Panc1 (cell line): ENCODE results near the gene CMIP.

ENCODE experiments used
- POLR2AphosphoS5 ChIP-seq: IDR thresholded peaks from 2 replicates; pipeline ENCODE4 v1.6.1; 2012; ENCODE audit warnings: mild to moderate bottlenecking, low read depth, low read length, moderate library complexity
- TCF7L2 ChIP-seq: IDR thresholded peaks from 2 replicates; pipeline ENCODE4 v1.6.1; 2011; ENCODE audit warnings: mild to moderate bottlenecking, low read depth, low read length, inconsistent platforms
- TF ChIP-seq, protein P1 (sequence below): fragments of 450-650 bp; IDR thresholded peaks from 2 replicates; pipeline ENCODE4 v1.5.1; 2017; ENCODE audit warnings: mild to moderate bottlenecking

DNA sequence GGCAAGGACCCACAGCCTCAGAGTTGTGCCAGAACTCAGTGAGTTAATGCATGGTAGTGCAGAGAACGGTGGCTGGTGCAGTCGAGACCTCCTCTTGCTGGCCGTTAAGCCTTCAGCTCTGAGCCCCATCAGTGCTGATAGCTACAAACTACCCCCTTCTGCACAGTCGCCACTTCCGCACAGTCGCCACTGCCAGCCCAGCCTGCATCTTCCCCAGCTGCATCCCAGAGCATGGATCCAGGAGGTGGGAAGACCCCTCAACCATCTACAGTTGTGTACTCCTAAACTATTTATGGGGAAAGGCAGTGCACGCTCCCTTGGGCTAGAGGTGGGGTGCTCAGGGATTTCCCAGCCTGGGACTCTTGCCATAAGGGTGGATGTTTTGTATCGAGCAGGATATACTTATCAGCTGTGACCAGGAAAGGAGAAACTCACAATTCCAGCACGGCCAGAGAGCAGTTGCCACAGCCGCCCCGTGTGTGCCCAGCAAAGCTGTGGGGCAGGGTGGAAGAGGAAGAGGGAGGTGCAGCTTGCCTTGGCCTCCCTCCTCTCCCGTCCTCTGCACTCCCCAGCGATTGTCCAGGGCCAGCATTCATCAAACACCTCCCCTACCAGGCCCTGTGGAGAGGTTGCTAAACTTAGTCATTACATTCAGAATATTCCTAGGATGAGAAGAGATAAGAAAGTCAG is 49.5 kb upstream of the CMIP start:
- TF ChIP-seq POLR2AphosphoS5 (no peak), TCF7L2 (no peak)
- TF ChIP-seq, protein P1, sequence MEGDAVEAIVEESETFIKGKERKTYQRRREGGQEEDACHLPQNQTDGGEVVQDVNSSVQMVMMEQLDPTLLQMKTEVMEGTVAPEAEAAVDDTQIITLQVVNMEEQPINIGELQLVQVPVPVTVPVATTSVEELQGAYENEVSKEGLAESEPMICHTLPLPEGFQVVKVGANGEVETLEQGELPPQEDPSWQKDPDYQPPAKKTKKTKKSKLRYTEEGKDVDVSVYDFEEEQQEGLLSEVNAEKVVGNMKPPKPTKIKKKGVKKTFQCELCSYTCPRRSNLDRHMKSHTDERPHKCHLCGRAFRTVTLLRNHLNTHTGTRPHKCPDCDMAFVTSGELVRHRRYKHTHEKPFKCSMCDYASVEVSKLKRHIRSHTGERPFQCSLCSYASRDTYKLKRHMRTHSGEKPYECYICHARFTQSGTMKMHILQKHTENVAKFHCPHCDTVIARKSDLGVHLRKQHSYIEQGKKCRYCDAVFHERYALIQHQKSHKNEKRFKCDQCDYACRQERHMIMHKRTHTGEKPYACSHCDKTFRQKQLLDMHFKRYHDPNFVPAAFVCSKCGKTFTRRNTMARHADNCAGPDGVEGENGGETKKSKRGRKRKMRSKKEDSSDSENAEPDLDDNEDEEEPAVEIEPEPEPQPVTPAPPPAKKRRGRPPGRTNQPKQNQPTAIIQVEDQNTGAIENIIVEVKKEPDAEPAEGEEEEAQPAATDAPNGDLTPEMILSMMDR = no peak
